A673 (cell line): ENCODE results near the gene DPP9. TPM values are rescaled to one million over a fixed set of nuclear protein-coding genes. Genes with fewer than 3 reads are reported as not detected.

Experiments
- BruUV-seq: library from RNA; stranded (reverse); fragments of 400-500 nt; replicated peaks from 2 replicates; lab custom pipeline; 2021; lab: Mats Ljungman, UMichigan
- CTCF ChIA-PET: fragments of 300-600 bp; sonication (Branson Sonifier 250); formaldehyde crosslinking; loops from one replicate; lab custom pipeline; 2022; ENCODE audit warnings: antibody characterized with exemption; lab: Charles Lee
- POLR2A ChIA-PET: fragments of 300-600 bp; sonication (Branson Sonifier 250); formaldehyde crosslinking; loops from one replicate; lab custom pipeline; 2022; ENCODE audit warnings: antibody characterized with exemption; ENCODE audit not compliant: low non-redundant PET; lab: Charles Lee
- DNase-seq: peaks from one replicate; pipeline ENCODE4 v3.0.0-alpha.2; 2015; ENCODE audit warnings: low spot score
- H3K27ac ChIP-seq: fragments of 200-600 bp; sonication (generic); 2 replicates; pipeline ENCODE4 v1.5.1; 2016; ENCODE audit warnings: mixed run types, low read depth, mild to moderate bottlenecking, mixed read lengths, antibody characterized with exemption, low read length; ENCODE audit not compliant: poor library complexity, severe bottlenecking
- H3K27me3 ChIP-seq: fragments of 200-600 bp; sonication (generic); replicated peaks from 2 replicates; pipeline ENCODE4 v1.6.1; 2017; ENCODE audit warnings: mixed run types, low read depth, mild to moderate bottlenecking, mixed read lengths, antibody characterized with exemption, low read length; ENCODE audit not compliant: insufficient read depth, poor library complexity
- H3K36me3 ChIP-seq: fragments of 200-600 bp; sonication (generic); 2 replicates; pipeline ENCODE4 v1.6.1; 2016; ENCODE audit warnings: mixed run types, mild to moderate bottlenecking, mixed read lengths, antibody characterized with exemption, low read length; ENCODE audit not compliant: insufficient read depth, poor library complexity, severe bottlenecking
- H3K4me1 ChIP-seq: fragments of 200-600 bp; sonication (generic); 2 replicates; pipeline ENCODE4 v1.6.1; 2017; ENCODE audit warnings: mixed run types, mild to moderate bottlenecking, mixed read lengths, antibody characterized with exemption, low read length; ENCODE audit not compliant: insufficient read depth, poor library complexity, severe bottlenecking
- H3K4me3 ChIP-seq: fragments of 200-600 bp; sonication (generic); 2 replicates; pipeline ENCODE4 v1.5.1; 2016; ENCODE audit warnings: low read depth, mixed run types, mild to moderate bottlenecking, mixed read lengths, low read length; ENCODE audit not compliant: poor library complexity, severe bottlenecking
- H3K9me3 ChIP-seq: fragments of 200-600 bp; sonication (generic); 2 replicates; pipeline ENCODE4 v1.6.1; 2016; ENCODE audit warnings: mixed run types, low read depth, mild to moderate bottlenecking, mixed read lengths, antibody characterized with exemption, low read length; ENCODE audit not compliant: poor library complexity, severe bottlenecking
- EZH2 ChIP-seq: fragments of 200-600 bp; sonication (generic); IDR thresholded peaks from 2 replicates; pipeline ENCODE4 v1.6.1; 2017; ENCODE audit warnings: borderline replicate concordance, low read depth, mild to moderate bottlenecking, mixed read lengths, antibody characterized with exemption, low read length; ENCODE audit not compliant: poor library complexity, severe bottlenecking
- intact Hi-C: fragments of 100-400 bp; cut with micrococcal nuclease; formaldehyde crosslinking; loops from one replicate; pipeline ENCODE4 v1.10.0; 2022; ENCODE audit not compliant: unreplicated experiment
- total RNA-seq: library from RNA; stranded (reverse); gene quantifications from 2 replicates; pipeline ENCODE4 v1.2.3, GENCODE V29; 2021
- TF ChIP-seq, protein P1 (sequence below): fragments of 300-800, 200-600 bp; sonication (generic); conservative IDR thresholded peaks from 2 replicates; pipeline ENCODE4 v1.5.1; 2017; ENCODE audit warnings: low read depth, mild to moderate bottlenecking, antibody characterized with exemption, low read length, moderate library complexity, mixed read lengths

DPP9 gene
- total RNA-seq, 1 experiment from 2014 or later, result 65.7 TPM

DNA sequence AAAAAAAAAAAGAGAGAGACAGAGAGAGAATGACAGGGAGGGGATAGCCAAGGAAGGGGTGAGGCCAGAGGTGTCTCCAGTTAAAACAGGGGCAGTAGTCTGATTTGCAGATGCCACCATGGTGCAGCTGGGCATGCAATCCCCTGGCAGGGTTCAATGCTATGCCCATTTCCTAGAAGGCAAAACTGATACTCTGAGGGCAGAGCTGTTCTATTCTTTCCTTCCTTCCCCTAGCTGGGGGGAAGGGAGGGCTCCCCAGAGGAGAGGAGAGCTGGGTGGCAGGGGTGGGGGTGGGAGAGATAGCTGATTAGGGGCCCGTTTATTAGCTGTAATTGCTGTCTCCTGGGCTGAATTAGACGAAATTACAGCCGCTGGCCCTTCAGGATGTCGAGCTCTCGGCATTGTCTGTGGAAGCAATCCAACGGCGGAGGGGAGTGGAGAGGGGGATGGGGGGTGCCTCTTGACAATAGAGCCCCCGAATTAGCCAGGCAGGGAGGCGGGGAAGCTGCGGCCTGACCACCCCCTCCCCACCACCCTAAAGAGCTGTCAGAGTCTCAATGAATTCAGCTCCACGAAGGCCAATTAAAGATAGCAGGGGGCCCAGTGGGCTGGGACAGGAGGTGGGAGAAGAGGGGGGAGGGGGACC is 14.4 kb upstream of the DPP9 start:
- peak; percentile 25 for DNase-seq
- H3K9me3 ChIP-seq, result no peaks in the 10 kb centered on the region
- H3K27ac ChIP-seq, result no peak overlapping the region
- H3K36me3 ChIP-seq, result no peaks in the 10 kb centered on the region
- ChIA-PET POLR2A (interaction anchor here (0.6 kb wide), 1 partner anchor 22 kb away, joined by 4 read pairs; no protein-coding TSS in a partner anchor), CTCF (interaction anchor here (0.6 to 2.1 kb wide), 2 partner anchors 16 to 53 kb away, joined by 9 to 11 read pairs; partner anchors contain the start of gene FEM1A)
- no peak overlapping the region for H3K4me3 ChIP-seq
- no TSS peak for BruUV-seq
- no peak for TF ChIP-seq EZH2
- TF ChIP-seq, protein P1, sequence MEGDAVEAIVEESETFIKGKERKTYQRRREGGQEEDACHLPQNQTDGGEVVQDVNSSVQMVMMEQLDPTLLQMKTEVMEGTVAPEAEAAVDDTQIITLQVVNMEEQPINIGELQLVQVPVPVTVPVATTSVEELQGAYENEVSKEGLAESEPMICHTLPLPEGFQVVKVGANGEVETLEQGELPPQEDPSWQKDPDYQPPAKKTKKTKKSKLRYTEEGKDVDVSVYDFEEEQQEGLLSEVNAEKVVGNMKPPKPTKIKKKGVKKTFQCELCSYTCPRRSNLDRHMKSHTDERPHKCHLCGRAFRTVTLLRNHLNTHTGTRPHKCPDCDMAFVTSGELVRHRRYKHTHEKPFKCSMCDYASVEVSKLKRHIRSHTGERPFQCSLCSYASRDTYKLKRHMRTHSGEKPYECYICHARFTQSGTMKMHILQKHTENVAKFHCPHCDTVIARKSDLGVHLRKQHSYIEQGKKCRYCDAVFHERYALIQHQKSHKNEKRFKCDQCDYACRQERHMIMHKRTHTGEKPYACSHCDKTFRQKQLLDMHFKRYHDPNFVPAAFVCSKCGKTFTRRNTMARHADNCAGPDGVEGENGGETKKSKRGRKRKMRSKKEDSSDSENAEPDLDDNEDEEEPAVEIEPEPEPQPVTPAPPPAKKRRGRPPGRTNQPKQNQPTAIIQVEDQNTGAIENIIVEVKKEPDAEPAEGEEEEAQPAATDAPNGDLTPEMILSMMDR, result no peak
- peaks cover 18% of the 10 kb centered on the region for H3K4me1 ChIP-seq
- no peaks in the 10 kb centered on the region for H3K27me3 ChIP-seq
- intact Hi-C loops, result no loop called here

DNA sequence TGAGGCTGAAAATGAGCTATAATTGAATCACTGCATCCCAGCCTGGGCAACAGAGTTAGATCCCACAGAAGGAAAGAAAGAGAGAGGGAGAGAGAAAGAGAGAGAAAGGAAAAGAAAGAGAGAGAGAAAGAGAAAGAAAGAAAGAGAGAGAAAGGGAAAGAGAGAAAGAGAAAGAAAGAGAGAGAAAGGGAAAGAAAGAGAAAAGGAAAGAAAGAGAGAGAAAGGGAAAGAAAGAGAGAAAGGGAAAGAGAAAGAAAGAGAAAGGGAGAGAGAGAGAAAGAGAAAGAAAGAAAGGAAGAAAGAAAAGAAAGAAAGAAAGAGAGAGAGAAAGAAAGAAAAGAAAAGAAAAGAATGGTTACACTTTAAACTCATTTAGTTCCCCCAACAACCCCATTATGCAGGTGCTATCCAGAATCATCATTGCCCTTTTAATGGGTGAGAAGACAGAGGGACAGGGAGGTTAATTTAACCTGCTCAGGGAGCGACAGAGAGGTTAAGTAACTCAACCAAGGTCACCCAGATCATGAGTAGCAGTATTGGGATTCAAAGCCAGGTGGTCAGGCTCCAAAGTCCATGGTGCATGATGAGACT is 10.2 kb upstream of the DPP9 start:
- ChIA-PET POLR2A (no interaction called here), CTCF (interaction anchor here (3.7 kb wide), 1 partner anchor 57 kb away, joined by 33 read pairs; the partner anchor contains the start of gene FEM1A)
- BruUV-seq, result no TSS peak
- Histone ChIP-seq H3K4me1 (peaks cover 14% of the 10 kb centered on the region), H3K9me3 (no peaks in the 10 kb centered on the region), H3K27ac (no peak overlapping the region), H3K27me3 (no peaks in the 10 kb centered on the region), H3K36me3 (no peaks in the 10 kb centered on the region), H3K4me3 (no peak overlapping the region)
- intact Hi-C loops, result no loop called here
- no peak for TF ChIP-seq EZH2
- TF ChIP-seq, protein P1, result no peak
- no peak for DNase-seq

DNA sequence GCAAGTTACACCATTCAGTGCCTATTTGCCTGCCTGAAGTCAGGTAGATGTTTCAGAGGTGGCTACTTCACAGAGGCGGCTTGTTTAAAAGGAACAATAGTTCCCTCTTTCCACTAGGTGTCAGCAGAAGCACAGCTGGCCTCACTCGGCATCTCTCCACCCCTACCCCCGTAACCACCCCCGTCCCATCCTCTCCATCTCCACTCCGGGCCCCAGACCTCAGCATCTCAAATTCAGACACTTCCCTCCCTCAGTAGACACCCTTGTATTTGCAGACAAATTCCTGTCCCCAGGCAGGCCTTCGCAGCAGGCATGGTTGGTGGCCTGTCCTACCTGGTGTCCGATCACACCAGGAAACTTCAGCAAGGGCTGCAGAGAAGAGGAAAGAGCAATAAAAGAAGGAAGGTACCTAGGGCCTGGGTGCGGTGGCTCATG is 9.1 kb upstream of the DPP9 start:
- Histone ChIP-seq H3K4me1 (peaks cover 3% of the 10 kb centered on the region), H3K4me3 (no peak overlapping the region), H3K36me3 (no peaks in the 10 kb centered on the region), H3K9me3 (no peaks in the 10 kb centered on the region), H3K27ac (no peak overlapping the region), H3K27me3 (no peaks in the 10 kb centered on the region)
- BruUV-seq, result no TSS peak
- no peak for TF ChIP-seq EZH2
- TF ChIP-seq, protein P1, result peak; percentile 76
- CTCF ChIA-PET, result interaction anchor here (3.7 kb wide), 1 partner anchor 59 kb away, joined by 33 read pairs; the partner anchor contains the start of gene FEM1A
- POLR2A ChIA-PET, result no interaction called here
- intact Hi-C loops, result loop anchor here (1.0 kb wide), 2 partner anchors 59 to 72 kb away; partner anchors contain the start of gene FEM1A
- DNase-seq, result peak; percentile 83
